ENCODE data around the gene FOXJ3.

FOXJ3 gene

DNA sequence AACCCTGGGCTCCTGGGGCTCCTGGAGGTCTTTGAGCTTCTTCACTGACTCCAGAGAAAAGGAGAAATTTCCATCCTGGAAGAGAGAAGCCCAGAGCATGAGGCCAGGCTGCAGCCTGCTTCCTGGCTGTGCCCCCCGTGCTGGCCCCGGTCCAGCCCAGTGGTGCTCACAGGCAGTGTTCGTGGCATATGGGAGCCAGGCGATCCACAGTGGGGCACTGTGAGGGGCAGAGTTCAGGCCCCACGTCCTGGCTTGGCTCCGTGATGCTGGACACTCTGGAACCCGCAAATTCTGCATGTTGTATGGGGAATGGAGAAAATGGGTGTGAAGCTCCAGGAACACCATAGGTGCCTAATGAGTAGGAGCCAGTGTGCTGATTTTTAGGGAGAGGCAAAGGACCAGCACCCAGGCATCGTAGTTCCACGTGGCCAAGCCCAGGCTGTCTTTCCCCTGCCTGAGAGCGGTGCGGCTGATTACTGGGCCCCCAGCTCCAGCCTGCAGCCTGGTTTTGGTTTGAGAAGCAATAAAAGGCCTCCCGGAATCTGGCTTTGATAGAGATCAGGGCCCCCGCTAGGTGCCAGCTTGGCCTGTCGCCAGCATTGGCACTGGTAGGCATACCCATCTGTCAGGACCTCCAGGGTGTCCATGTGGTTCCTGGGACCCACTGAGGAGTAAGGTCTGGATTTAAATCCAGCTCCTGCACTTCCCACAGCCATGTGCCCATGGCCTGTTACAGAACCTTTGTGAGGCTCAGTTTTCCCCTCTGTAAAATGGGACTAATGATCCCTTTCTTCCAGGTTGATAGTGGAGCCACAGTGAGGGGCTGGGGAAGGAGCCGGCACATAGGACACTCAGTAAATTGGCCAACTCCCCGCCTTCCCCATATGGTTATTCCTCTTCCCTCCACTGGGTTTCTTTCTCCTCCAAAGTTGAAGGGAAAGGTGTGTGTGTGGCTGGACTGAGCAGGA, 171.2 kb downstream of the FOXJ3 start:
- no peak for FAIRE-seq

- no peak for FAIRE-seq
Observed at GRCh38 chr1:42163114-42163513, 171.9 kb downstream of the FOXJ3 start.

- FAIRE-seq = no peak
Observed at GRCh38 chr1:42162181-42162580, 172.9 kb downstream of the FOXJ3 start.

DNA sequence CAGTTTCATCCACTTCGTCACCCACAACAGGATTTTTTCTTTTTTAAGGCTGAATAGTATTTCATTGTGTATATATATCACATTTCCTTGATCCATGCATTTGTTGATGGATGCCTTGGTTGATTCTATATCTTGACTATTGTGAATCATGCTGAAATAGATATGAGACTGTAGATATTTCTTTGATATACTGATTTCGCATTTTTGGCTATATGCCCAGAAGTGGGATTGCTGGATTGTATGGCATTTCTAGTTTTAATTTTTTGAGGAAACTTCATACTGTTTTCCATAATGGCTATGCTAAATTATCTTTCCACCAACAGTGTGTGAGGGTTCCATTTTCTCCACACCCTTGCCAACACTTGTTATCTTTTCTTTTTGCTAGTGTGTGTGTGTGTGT, 176.8 kb downstream of the FOXJ3 start:
- no peak for FAIRE-seq

DNA sequence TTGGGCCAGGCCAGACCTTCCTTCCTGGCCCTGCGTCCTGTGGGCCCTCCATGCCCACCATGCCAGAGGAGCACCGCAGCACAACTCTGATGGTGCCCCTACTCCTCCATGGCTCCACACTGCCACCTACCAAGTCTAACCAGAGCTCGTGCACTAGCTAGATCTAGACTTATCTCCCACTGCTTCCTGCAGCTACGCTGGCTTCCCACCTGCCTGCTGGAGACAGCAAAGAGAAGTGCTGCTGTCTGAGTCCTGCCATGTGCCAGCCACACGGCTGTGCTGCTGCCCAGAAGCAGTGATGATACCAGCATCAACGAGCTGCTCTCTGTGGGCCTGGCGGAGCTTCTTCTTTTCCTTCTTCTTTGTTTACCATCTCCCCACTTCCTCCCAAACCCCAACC, 177.4 kb downstream of the FOXJ3 start:
- FAIRE-seq = no peak

GRCh38 chr1:42155362-42155761, 179.7 kb downstream of the FOXJ3 start:
- no peak for FAIRE-seq

GRCh38 chr1:42154685-42155084, 180.3 kb downstream of the FOXJ3 start:
- no peak for FAIRE-seq

GRCh38 chr1:42153624-42154023, 181.4 kb downstream of the FOXJ3 start:
- no peak for FAIRE-seq

- FAIRE-seq = no peak
Observed at GRCh38 chr1:42152907-42153600, 182.0 kb downstream of the FOXJ3 start, which contains the start of gene GUCA2B. Gene GUCA2B (plus strand): TSS chr1:42153410. CDS start chr1:42153451, 41 bp downstream.

- no peak for FAIRE-seq
Observed at GRCh38 chr1:42152119-42152518, 182.9 kb downstream of the FOXJ3 start.

DNA sequence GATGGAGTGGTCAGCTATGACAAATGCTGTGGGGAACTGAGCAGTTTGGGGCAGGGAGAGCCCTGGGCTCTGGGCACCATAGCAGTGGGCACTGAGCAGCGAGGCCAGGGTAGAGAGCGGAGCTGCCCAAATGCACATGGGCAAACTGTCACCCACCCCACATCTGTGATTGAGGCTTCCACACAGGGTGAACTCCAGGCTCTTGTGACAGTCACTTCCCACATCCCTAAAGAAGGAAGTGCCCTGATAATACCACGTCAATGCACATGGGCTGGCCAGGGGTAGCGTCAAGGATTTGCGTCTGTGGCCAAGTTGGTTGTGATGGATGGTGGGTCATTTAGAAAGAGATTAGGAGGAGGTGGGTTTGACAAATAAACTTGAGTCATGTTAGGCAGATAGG, 184.4 kb downstream of the FOXJ3 start:
- FAIRE-seq = no peak

DNA sequence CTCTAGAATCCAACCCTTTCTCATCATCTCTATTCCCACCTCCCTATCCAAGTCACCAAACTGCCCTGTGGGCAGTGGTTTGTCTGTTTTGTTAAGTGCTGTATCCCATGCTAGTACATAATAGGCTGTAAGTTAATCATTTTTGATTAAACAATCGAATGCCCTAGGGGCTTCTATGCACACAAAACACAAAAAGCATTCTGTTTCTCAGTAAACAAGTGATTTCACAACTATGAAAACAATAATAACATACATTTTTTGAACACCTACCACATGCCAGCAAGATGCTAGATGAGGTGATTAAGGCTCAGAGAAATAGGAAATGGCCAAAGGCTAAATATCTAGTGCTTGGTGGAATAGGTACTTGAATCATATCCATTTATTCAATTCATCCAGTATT, 186.9 kb downstream of the FOXJ3 start:
- no peak for FAIRE-seq

GRCh38 chr1:42146626-42147320, 188.3 kb downstream of the FOXJ3 start:
- FAIRE-seq = no peak

GRCh38 chr1:42145764-42146625, 189.0 kb downstream of the FOXJ3 start:
- no peak for FAIRE-seq

- FAIRE-seq = no peak
Observed at GRCh38 chr1:42145389-42145716, 189.7 kb downstream of the FOXJ3 start.

- no peak for FAIRE-seq
Observed at GRCh38 chr1:42144711-42145388, 190.2 kb downstream of the FOXJ3 start.

DNA sequence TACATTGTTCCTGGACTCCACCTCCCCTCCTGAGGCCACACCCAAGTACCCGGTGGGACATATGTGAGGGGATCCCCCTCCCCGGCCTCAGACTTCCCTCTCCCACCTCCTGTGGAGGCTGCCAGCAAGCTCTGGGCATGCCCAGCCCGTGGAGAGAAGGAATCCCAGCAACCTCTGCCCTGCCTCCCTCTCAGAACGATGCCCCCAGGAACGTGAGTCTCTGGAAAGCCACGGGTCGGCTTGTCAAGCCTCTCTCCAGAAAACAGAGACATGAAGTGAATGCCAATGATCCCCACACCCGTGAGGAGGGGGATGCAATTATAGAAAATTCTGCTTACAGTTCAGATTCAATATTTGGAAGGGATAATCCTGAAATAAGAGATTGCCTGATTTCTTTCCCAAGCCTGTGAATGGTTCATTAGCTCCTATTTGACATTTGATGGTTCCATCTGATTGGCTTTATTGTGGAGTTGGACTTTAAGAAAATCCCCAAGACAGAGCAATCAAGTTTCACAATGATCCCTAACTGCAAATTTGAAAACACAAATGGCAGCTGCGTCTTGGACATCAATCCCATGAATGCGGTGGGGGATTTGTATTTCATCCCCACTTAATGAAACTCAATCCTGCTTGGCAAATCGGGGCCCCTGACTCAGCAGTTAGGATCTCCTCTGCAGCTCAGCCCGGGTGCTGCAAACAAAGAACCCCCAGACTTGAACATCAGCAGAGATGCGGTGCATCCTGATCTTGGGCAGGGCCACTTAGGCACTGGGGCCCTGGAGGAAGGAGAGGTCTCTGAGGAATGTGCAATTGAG, 190.9 kb downstream of the FOXJ3 start:
- FAIRE-seq = no peak

DNA sequence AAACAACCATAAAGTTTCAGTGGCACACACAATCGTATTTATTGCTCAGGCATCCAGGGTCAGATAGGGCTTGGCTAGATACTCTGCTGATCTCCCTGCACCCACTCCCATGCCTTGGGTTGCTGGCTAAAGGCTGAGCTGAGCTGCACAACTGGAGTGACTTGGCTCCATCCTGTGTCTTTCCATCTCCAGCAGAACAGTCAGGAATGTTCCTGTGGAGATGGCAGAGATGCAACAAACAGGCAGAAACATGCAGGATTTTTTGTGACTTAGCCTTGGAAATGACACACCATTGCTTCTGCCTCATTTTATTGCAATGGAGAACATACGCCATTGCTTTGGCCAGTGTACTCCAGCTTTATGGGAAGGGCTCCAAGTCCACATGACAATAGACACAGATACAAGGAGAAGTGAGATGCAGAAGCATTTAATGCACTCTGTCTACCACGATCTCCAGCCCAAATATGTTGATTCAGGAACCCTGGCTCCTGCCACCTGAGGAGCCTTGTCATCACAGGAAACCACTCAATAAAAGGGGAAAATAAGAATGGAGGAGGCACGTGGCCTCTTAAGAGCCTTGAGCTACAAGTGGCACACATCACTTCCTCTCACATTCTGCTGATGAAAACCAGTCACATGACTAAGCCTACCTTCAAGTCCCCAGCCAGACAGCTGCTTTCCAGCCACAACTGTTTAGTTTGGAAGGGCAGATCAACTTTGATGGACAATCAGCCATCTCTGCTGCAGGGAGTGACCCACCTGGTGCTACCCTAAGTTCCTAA, 191.9 kb downstream of the FOXJ3 start:
- no peak for FAIRE-seq

DNA sequence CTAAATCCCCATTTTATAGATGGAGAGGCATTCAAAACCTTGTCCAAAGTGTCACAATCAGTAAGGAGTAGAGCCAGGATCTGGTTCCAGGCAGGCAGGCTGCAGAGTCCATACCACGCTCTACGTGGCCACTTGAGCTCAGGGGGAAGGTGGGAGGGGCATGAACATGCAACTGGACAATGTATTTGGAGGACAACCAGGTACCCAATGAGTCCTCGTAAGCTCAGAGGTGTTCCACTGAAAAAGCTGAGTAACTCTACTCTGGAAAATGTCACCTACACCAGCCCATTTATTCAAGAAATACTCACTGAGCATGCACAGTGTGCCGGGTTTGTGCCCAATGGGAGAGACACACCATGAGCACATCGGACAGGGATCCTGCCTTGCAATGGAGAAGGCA, 193.1 kb downstream of the FOXJ3 start:
- FAIRE-seq = no peak

- no peak for FAIRE-seq
Observed at GRCh38 chr1:42140191-42140590, 194.8 kb downstream of the FOXJ3 start.

Measured in A204.1 (cell line).